Liver (tissue), 3 donors: ENCODE measurements around the gene TTLL13.

Source experiments
- CTCF ChIP-seq: fragments of 150-350 bp; IDR thresholded peaks from 2 replicates; pipeline ENCODE4 v1.5.1; 2017; ENCODE audit warnings: improper control_type of control experiment, low read depth, low read length; ENCODE audit not compliant: missing input control
- SP1 ChIP-seq: IDR thresholded peaks from 2 replicates; pipeline ENCODE4 v1.6.1; 2018; ENCODE audit warnings: antibody characterized with exemption, mild to moderate bottlenecking
- TAF1 ChIP-seq: conservative IDR thresholded peaks from 2 replicates; pipeline ENCODE4 v1.6.1; 2016; ENCODE audit warnings: antibody characterized with exemption, mild to moderate bottlenecking
- YY1 ChIP-seq: IDR thresholded peaks from 2 replicates; pipeline ENCODE4 v1.6.1; 2016; ENCODE audit warnings: antibody characterized with exemption, mild to moderate bottlenecking
- TF ChIP-seq, protein P1 (sequence below): IDR thresholded peaks from 2 replicates; pipeline ENCODE4 v1.6.1; 2016; ENCODE audit warnings: antibody characterized with exemption
- TF ChIP-seq, protein P2 (sequence below): IDR thresholded peaks from 2 replicates; pipeline ENCODE4 v1.6.1; 2016; ENCODE audit warnings: antibody characterized with exemption
- donor health status: healthy.
- donor health status: healthy.

GRCh38 chr15:90208356-90208755, 41.0 kb upstream of the TTLL13 start:
- TF ChIP-seq, protein P1, sequence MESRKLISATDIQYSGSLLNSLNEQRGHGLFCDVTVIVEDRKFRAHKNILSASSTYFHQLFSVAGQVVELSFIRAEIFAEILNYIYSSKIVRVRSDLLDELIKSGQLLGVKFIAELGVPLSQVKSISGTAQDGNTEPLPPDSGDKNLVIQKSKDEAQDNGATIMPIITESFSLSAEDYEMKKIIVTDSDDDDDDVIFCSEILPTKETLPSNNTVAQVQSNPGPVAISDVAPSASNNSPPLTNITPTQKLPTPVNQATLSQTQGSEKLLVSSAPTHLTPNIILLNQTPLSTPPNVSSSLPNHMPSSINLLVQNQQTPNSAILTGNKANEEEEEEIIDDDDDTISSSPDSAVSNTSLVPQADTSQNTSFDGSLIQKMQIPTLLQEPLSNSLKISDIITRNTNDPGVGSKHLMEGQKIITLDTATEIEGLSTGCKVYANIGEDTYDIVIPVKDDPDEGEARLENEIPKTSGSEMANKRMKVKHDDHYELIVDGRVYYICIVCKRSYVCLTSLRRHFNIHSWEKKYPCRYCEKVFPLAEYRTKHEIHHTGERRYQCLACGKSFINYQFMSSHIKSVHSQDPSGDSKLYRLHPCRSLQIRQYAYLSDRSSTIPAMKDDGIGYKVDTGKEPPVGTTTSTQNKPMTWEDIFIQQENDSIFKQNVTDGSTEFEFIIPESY: no peak
- no peak for TF ChIP-seq CTCF
- TF ChIP-seq TAF1: no peak
- TF ChIP-seq SP1: no peak
- TF ChIP-seq, protein P2, sequence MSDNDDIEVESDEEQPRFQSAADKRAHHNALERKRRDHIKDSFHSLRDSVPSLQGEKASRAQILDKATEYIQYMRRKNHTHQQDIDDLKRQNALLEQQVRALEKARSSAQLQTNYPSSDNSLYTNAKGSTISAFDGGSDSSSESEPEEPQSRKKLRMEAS: no peak
- no peak for TF ChIP-seq YY1
